NCI-H748 treated with DMSO at 0.1 percent for 48 hours (cell line): ENCODE results near the gene MUC2.

Experiments
- DNase-seq: peaks from one replicate; lab custom pipeline; 2025; lab: John Stamatoyannopoulos, UW

The MUC2 gene

GRCh38 chr11:1051356-1052132 is 23.1 kb upstream of the MUC2 start:
- DNase-seq: no peak

DNA sequence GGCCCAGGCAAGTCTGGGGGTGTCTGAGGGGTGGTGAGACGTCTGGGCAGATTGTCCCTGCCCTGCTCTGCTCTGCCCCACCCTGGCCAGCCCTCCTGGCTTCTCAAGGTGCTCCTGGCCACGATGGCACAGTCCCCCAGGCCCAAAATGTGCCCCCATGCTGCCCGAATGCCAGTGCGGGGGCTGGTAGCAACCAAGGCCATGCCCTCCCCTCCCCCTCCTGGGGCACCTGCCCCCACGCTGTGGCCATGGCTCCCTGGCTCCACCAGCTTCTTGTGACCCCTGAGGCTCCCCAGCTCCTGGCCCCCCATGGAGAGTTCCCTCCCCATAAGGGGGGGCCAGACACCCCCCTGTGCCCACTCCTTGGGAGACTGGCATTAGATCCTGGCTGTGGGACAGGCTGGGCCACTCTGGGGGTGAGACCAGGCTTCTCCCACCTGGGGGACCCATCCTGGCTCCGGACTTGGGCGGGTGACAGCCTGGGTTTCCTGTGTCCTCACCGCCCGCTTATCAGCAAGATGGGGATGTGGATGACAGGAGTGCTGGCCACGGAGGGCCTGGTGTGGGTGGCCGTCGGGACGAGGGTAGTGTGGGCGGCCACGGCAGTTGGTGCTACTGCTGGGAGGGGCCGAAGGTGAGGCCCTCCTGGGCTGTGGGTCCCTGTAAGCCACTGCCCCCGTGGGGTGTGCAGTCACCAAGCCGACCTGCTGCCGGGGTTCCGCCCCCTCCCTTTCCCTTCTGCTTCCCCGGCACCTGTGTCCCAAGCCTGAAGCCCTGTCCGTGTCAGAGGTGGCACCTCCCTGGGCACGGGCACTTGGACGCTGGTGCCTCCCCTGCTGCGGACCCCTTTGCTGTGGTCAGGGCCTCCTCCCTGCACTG is 22.3 kb upstream of the MUC2 start:
- no peak for DNase-seq

- no peak for DNase-seq
Observed at GRCh38 chr11:1053121-1053901, 21.4 kb upstream of the MUC2 start.

- DNase-seq: no peak
Observed at GRCh38 chr11:1054143-1055108, 20.2 kb upstream of the MUC2 start.

- DNase-seq: no peak
Observed at GRCh38 chr11:1055109-1055703, 19.5 kb upstream of the MUC2 start.

DNA sequence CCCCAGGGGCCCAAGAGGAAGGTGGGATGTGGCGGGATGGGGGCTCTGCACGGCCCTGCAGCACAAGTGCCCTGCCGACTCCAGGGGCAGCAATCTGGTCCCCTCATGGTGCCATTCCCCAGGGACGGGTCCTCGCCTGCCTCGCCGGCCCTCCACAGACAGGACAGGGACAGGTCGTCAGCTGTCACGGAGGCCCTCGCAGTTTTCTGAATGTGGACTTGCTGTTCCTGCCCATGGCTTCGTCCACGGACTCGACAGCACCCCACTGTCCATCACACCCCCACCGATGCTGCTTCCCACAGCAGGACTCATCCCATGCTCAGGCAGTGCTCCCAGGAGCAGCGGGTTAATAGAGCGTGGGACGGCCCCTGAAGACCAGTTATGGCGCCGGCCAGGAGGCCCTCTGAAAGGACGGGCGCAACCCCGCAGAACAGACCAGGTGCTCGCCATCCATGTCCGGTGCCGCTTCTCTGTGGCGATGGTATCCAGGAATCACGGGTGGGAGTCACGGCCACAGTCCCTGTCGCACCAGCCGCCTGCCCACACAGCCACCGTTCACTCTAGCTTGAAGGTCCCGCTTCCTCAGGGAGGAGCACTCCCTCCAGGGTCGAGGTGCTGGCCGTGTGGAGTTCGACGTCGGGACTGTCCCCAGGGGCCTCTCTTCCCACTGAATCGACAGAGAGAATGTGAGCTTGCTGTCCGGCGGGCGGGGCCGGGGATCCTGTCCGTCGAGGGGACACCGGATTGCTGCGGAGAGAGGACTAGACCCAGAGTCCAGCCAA is 18.5 kb upstream of the MUC2 start:
- no peak for DNase-seq

- DNase-seq: no peak
Observed at GRCh38 chr11:1057806-1058205, 16.9 kb upstream of the MUC2 start.

- DNase-seq: no peak
Observed at GRCh38 chr11:1059759-1060158, 14.9 kb upstream of the MUC2 start.

GRCh38 chr11:1060410-1060809 is 14.3 kb upstream of the MUC2 start:
- DNase-seq: no peak

- DNase-seq: no peak
Observed at GRCh38 chr11:1060852-1061616, 13.6 kb upstream of the MUC2 start.

DNA sequence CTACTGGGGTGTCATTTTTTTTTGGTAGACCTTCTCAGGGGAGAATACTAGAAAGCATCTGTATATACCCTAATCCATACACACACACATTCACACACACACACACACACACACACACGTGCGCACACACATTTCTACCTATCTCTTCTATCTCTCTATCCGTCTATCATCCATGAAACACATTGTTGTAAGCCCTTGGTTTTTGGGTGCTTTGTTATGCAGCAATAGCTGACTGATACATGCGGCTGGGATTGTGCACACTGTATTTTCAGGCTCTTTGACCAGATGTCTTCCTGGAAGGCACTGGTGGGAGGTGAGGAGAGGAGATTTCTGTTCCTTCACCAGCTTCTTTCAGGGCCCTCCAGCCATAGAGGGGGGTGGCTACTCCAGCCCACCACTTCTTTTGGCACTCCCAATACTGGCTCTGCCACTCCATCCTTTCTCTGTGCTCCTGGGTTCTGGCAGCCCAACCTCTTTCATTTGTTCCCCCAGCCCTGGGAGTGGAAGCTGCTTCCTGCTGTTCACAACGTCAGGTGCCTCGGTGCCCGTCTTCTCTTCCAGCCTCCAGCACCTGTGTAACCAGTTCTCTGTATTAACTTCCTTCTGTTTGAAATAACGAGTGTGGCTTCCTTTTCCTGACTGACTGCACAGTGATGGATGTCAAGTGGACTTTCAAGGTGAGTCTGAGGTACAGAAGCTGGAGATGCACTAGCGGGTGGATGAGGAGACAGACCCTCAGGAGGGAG is 12.4 kb upstream of the MUC2 start:
- no peak for DNase-seq

DNA sequence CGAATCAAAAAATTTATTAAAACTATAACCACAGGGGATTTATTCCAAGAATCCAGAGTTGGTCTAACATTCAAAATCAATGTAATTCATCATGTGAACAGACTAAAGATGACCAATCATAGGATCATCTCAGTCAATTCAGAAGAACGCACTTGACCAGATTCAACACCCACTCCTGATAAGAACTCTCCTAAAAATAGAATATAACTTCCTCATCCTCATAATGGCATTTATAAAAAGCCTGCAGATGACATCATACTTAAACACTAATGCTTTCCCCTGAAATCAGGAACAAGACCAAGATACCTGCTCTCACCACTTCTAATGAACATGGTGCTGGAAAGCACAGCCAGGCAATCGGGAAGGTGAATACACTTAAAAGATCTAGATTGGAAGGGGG is 10.5 kb upstream of the MUC2 start:
- DNase-seq: no peak

- no peak for DNase-seq
Observed at GRCh38 chr11:1067812-1068496, 6.7 kb upstream of the MUC2 start.

DNA sequence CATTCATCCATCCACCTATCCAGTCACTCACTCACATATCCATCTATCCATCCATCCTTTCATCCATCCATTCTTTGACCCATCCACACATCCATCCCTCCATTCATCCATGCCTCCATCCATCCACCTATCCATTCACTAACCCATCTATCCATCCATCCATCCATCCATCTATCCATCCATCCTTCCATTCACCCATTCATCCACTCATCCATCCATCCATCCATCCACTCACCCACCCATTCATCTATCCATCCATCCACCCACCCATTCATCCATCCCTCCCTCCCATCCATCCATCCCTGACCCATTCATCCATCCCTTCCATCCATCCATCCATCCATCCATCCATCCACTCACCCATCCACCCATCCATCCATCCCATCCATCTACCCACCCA is 4.9 kb upstream of the MUC2 start:
- no peak for DNase-seq

DNA sequence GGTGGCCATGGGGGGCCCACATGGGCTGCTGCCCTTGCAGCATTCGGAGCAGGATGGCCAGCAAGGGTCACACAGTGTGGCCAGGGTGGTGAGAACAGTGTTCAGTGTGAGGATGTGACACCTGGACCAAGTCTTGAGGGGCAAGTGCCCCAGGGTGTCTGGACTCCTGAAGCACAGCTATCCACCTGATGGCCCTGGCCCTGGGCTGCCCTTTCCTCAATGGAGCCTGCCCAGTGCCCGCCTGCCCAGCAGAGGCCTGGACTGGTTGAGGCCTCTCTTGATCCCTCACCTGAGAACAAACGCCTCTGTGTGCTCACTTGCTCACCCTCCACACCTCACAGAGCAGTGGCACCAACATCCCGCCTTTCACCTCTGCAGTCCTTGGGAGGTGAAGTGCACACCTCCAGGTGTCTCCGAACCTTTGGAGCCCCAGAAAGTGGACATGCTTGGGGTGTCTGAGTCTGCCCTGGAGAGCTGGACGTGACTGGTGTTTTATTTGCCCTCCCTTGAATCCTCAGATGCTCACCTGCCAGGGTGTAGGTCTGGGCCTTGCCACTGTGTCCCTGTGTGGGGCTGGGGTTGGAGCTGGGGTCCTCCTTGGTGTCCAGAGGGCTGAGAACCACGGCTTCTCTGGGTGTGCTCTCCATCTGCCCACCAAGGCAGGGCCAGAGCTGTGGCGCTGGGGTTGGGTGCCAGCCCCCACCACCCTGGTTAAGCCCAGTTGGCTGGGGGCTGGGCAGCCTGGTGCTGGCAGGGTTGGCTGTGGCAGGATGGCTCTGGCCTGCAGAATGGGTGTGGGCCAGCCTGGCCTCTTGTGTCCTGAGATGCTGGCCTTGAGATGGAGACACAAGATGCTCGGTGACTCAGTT is 3.8 kb upstream of the MUC2 start:
- DNase-seq: no peak

DNA sequence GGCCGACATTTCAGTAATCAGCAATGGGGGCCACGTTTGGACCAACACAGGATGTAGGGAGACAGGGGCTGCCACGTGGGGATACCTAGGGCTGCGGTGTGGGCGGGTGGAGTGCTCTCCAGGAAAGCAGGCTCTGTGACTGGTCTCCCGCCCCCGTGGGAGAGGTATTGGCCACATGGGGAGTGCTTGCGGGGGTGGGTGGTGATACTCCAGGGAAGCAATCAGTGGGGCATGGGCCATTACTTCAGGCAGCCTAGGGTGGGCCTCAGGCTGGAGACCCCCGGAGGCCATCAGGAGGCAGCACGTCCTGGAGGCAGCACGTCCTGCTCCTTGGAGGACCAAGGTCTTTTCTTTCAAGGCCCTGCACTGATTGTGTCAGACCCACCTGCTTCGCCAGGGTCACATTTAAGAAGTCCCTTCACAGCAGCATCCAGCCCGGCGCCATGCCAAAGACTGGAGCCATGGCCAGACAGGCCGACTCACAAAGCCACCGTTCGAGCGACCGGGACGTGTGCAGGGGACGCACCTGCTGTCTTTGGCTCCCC is 3.0 kb upstream of the MUC2 start:
- no peak for DNase-seq
